Epidermal melanocyte (primary cell): Measurements from ENCODE around the gene GPR25.

ENCODE experiments used
- DNase-seq: peaks from one replicate; pipeline ENCODE4 v3.0.0; 2011; ENCODE audit warnings: low spot score; ENCODE audit not compliant: insufficient read length

The GPR25 gene

GRCh38 chr1:200872446-200873115, at the start of gene GPR25:
TSS of gene GPR25 (plus strand) at chr1:200872981. CDS start at chr1:200873038, 57 bp downstream.
- DNase-seq = no peak

- no peak for DNase-seq
Measured at GRCh38 chr1:200831091-200831490, 41.7 kb upstream of the GPR25 start.

DNA sequence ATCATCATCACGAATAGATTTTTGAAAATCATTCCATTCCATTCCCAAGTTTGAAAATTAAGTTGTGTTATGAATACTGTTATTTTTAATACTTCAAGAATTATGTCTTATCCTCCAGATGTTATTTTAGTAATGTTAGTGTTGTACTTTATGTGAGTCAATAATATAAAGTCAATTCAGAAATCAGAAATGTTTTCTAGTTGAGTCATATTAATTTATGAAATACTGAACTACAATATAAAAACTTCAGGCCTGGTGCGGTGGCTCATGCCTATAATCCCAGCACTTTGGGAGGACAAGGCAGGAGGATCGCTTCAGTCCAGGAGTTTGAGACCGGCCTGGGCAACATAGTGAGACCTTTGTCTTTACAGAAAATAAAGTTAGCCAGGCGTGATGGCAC, 38.4 kb upstream of the GPR25 start:
- no peak for DNase-seq

- DNase-seq = no peak
Measured at GRCh38 chr1:200836213-200836612, 36.6 kb upstream of the GPR25 start.

DNA sequence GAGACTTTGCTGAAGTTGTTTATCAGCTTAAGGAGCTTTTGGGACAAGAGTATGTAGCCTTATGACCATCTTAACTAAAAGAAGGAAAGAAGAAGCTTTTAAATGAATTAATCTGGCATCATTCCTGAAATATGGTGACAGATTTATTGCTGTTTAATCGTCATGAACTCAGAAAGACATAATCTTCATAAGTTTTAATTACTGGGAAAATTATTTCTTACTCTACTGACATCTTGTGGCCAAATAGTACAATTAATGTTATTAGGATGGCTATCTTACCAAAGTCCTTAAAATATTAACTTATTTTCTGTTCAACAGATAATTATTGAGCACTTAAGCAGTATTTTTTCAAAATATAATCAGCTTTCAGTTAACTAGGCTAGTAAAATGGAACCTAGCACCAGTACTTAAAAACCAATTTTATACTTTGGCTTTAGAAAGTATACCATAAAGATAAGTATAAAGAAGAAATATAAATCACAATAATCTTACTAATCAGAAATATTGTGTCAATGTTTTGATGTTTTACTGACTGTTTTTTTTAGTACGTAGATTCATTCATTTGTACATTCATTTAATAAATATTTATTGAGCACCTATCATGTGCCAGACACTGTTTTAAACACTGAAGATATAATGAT, 34.7 kb upstream of the GPR25 start:
- DNase-seq = no peak

- no peak for DNase-seq
Measured at GRCh38 chr1:200838676-200839445, 33.9 kb upstream of the GPR25 start.

GRCh38 chr1:200845360-200845759, 27.4 kb upstream of the GPR25 start:
- no peak for DNase-seq

- no peak for DNase-seq
Measured at GRCh38 chr1:200846398-200846797, 26.4 kb upstream of the GPR25 start.

- no peak for DNase-seq
Measured at GRCh38 chr1:200849430-200849829, 23.4 kb upstream of the GPR25 start.

DNA sequence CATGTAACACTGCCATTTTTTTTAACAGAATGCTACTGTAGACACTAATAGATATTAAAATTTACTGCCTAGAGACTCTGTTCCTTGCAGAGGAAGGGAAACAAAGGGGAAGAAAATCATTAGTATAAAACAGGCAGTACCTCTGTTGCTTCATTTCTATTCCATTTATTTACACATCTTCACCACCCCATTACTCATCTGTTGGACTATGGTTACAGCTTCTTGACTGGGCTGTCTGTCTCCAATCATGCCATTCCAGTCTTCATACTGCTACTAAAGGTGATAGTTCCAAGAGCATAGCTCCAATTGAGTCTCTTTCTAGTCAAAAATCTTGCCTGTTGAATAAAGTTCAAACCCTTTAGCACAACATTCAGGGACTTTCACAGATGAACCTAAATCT, 22.2 kb upstream of the GPR25 start:
- DNase-seq = no peak

DNA sequence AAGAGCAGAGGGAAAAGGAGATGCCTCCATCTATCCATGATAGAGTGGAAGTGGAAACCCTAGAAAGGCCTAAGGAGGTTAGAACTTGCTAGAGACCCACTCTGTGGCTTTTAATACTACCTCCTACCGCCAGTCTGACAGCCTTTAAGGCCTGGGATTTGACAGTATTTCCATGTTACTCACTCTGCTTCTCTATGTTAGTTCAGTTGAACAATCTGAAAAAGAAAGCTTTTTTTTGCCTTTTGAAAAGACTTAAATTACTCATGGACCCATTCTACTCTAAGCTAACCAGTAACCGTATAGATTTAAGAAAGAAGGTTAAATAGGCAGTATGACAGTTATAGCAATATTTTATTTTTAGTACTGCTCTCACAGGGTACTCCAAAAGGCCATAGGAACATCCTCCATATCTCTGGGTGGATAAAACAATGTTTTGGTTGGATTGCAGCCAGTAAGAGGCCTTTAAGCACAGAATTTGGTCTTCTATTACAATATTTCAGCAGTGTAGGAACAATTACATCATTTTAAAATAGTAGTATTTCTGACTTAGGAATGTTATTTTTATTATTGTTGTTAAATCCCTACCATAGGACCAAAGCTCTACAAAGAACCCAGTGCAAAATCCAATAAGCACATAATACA, 15.9 kb upstream of the GPR25 start:
- DNase-seq = no peak

GRCh38 chr1:200857804-200858203, 15.0 kb upstream of the GPR25 start:
- DNase-seq = no peak

GRCh38 chr1:200861937-200862647, 10.7 kb upstream of the GPR25 start:
- DNase-seq = no peak

- DNase-seq = no peak
Measured at GRCh38 chr1:200862713-200863415, 9.9 kb upstream of the GPR25 start.

DNA sequence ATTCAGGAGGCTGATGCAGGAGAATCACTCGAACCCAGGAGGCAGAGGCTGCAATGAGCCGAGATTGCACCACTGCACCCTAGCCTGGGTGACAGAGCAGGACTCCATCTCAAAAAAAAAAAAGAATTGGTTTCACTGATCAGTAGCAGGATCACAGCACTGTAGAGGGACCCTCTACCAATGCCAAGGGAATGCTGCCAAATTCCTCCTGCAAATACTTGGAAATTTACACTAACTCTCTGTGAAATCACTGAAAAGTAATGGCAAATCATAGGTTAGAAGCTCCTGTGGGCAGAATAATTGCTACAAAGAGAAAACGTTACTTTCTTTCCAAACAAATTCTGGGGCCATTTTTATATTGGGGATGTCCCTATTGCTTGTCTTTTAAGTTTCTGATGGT, 6.7 kb upstream of the GPR25 start:
- DNase-seq = no peak

- no peak for DNase-seq
Measured at GRCh38 chr1:200866521-200866920, 6.3 kb upstream of the GPR25 start.

- DNase-seq = no peak
Measured at GRCh38 chr1:200867018-200867811, 5.6 kb upstream of the GPR25 start.

GRCh38 chr1:200869376-200869752, 3.4 kb upstream of the GPR25 start:
- no peak for DNase-seq

DNA sequence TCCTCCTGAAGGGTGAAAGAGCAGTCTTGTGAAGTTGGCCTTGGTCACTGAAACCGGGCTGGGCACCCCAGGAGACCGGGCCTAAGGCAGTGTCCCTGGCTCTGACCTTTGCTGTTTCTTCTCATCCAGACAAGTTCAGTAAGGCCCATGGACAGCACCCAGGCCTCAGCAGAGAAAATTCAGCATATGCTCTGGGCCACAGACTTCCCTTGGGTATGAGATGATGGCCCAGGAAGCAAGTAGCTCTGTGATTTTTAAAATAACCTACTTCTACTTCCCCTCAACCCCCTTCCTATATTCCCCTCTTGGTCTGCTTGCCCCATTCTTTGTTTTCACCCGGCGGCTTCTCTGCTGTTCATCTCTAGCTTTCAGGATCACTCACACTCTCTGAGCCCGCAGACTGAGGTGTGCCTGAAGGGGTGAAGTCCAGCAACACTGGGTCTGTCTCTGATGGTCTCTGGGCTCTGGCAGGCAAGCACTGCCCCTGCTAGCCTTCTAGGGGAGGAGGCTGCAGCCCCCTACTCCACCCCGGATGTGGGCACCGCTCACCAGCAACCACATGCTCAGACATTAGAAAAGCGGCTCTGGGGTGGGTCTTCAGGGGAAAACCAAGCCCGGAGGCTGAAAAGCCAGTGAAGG, 2.9 kb upstream of the GPR25 start:
- no peak for DNase-seq
